DMS 273 (cell line): ENCODE measurements around the gene EMD.
"Not testable (repeated sequence)": the region's sequence is repeated elsewhere in the genome, so short reads cannot be mapped to it uniquely, and the experiment has no call there.

Source experiments
- DNase-seq: peaks from one replicate; lab custom pipeline; 2025; ENCODE audit not compliant: unreplicated experiment; lab: John Stamatoyannopoulos, UW

EMD gene

GRCh38 chrX:154389812-154390747, 11.0 kb downstream of the EMD start:
- not testable (repeated sequence) for DNase-seq

- not testable (repeated sequence) for DNase-seq
Observed at GRCh38 chrX:154396363-154396762, 17.3 kb downstream of the EMD start.

GRCh38 chrX:154396973-154397887, 18.1 kb downstream of the EMD start:
- peak; percentile 77 for DNase-seq

GRCh38 chrX:154397888-154398667, 19.0 kb downstream of the EMD start, which contains the start of gene RPL10:
Gene RPL10, plus strand, starts transcription at chrX:154398377. Its CDS starts 143 bp downstream, at chrX:154398520.
- DNase-seq, result peak; percentile 98

- DNase-seq, result peak; percentile 87
Observed at GRCh38 chrX:154398668-154399526, 19.8 kb downstream of the EMD start.

GRCh38 chrX:154399527-154400368, 20.7 kb downstream of the EMD start:
- no peak for DNase-seq

GRCh38 chrX:154400369-154400817, 21.3 kb downstream of the EMD start:
- DNase-seq, result not testable (repeated sequence)

- peak; percentile 89 for DNase-seq
Observed at GRCh38 chrX:154401045-154401799, 22.1 kb downstream of the EMD start.

GRCh38 chrX:154401918-154402621, 23.0 kb downstream of the EMD start:
- DNase-seq, result peak; percentile 68

- no peak for DNase-seq
Observed at GRCh38 chrX:154402622-154403127, 23.6 kb downstream of the EMD start.

- no peak for DNase-seq
Observed at GRCh38 chrX:154403192-154403591, 24.1 kb downstream of the EMD start.

- no peak for DNase-seq
Observed at GRCh38 chrX:154403858-154404257, 24.8 kb downstream of the EMD start.

GRCh38 chrX:154404625-154405192, 25.6 kb downstream of the EMD start:
- no peak for DNase-seq

- no peak for DNase-seq
Observed at GRCh38 chrX:154408659-154409221, 29.6 kb downstream of the EMD start.

- DNase-seq, result no peak
Observed at GRCh38 chrX:154409222-154409871, 30.3 kb downstream of the EMD start, which contains the start of gene DNASE1L1. Gene DNASE1L1, minus strand, starts transcription at chrX:154409254. Its CDS starts 3,686 bp downstream, at chrX:154405568.

GRCh38 chrX:154411981-154412340, 32.9 kb downstream of the EMD start:
- peak; percentile 74 for DNase-seq
